A673 (cell line): ENCODE results near the gene SPRY1. TPM values are rescaled to one million over a fixed set of nuclear protein-coding genes. Genes with fewer than 3 reads are reported as not detected.

Experiments used
- BruUV-seq: library from RNA; stranded (reverse); fragments of 400-500 nt; replicated peaks from 2 replicates; lab custom pipeline; 2021; lab: Mats Ljungman, UMichigan
- CTCF ChIA-PET: fragments of 300-600 bp; sonication (Branson Sonifier 250); formaldehyde crosslinking; loops from one replicate; lab custom pipeline; 2022; ENCODE audit warnings: antibody characterized with exemption; lab: Charles Lee
- POLR2A ChIA-PET: fragments of 300-600 bp; sonication (Branson Sonifier 250); formaldehyde crosslinking; loops from one replicate; lab custom pipeline; 2022; ENCODE audit warnings: antibody characterized with exemption; ENCODE audit not compliant: low non-redundant PET; lab: Charles Lee
- DNase-seq: peaks from one replicate; pipeline ENCODE4 v3.0.0-alpha.2; 2015; ENCODE audit warnings: low spot score
- H3K27ac ChIP-seq: fragments of 200-600 bp; sonication (generic); 2 replicates; pipeline ENCODE4 v1.5.1; 2016; ENCODE audit warnings: mixed run types, low read depth, mild to moderate bottlenecking, mixed read lengths, antibody characterized with exemption, low read length; ENCODE audit not compliant: poor library complexity, severe bottlenecking
- H3K27me3 ChIP-seq: fragments of 200-600 bp; sonication (generic); replicated peaks from 2 replicates; pipeline ENCODE4 v1.6.1; 2017; ENCODE audit warnings: mixed run types, low read depth, mild to moderate bottlenecking, mixed read lengths, antibody characterized with exemption, low read length; ENCODE audit not compliant: insufficient read depth, poor library complexity
- H3K36me3 ChIP-seq: fragments of 200-600 bp; sonication (generic); 2 replicates; pipeline ENCODE4 v1.6.1; 2016; ENCODE audit warnings: mixed run types, mild to moderate bottlenecking, mixed read lengths, antibody characterized with exemption, low read length; ENCODE audit not compliant: insufficient read depth, poor library complexity, severe bottlenecking
- H3K4me1 ChIP-seq: fragments of 200-600 bp; sonication (generic); 2 replicates; pipeline ENCODE4 v1.6.1; 2017; ENCODE audit warnings: mixed run types, mild to moderate bottlenecking, mixed read lengths, antibody characterized with exemption, low read length; ENCODE audit not compliant: insufficient read depth, poor library complexity, severe bottlenecking
- H3K4me3 ChIP-seq: fragments of 200-600 bp; sonication (generic); 2 replicates; pipeline ENCODE4 v1.5.1; 2016; ENCODE audit warnings: low read depth, mixed run types, mild to moderate bottlenecking, mixed read lengths, low read length; ENCODE audit not compliant: poor library complexity, severe bottlenecking
- H3K9me3 ChIP-seq: fragments of 200-600 bp; sonication (generic); 2 replicates; pipeline ENCODE4 v1.6.1; 2016; ENCODE audit warnings: mixed run types, low read depth, mild to moderate bottlenecking, mixed read lengths, antibody characterized with exemption, low read length; ENCODE audit not compliant: poor library complexity, severe bottlenecking
- EZH2 ChIP-seq: fragments of 200-600 bp; sonication (generic); IDR thresholded peaks from 2 replicates; pipeline ENCODE4 v1.6.1; 2017; ENCODE audit warnings: borderline replicate concordance, low read depth, mild to moderate bottlenecking, mixed read lengths, antibody characterized with exemption, low read length; ENCODE audit not compliant: poor library complexity, severe bottlenecking
- intact Hi-C: fragments of 100-400 bp; cut with micrococcal nuclease; formaldehyde crosslinking; loops from one replicate; pipeline ENCODE4 v1.10.0; 2022; ENCODE audit not compliant: unreplicated experiment
- total RNA-seq: library from RNA; stranded (reverse); gene quantifications from 2 replicates; pipeline ENCODE4 v1.2.3, GENCODE V29; 2021
- TF ChIP-seq, protein P1 (sequence below): fragments of 300-800, 200-600 bp; sonication (generic); conservative IDR thresholded peaks from 2 replicates; pipeline ENCODE4 v1.5.1; 2017; ENCODE audit warnings: low read depth, mild to moderate bottlenecking, antibody characterized with exemption, low read length, moderate library complexity, mixed read lengths

Gene SPRY1
- total RNA-seq, 1 experiment from 2014 or later: 6.0 TPM

DNA sequence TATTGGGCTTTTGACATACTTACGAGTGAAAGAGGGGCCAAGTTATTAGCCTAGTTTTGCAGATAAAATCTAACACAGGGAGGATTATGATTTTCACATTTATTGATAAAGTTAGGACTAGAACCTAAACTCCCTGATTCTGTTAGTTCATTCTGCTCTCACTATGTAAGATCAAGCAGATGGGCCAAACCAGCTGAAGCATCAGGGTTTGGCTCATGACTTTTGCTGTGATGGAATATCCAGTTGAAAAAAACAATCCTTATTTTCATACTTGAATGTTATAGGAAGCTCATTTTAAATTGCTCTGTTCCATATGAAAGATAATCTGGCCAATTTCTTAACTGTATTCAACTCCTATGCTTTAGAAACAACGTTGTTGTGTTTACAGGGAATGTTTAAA, 21.2 kb downstream of the SPRY1 start:
- POLR2A ChIA-PET: no interaction called here
- Histone ChIP-seq H3K4me3 (no peak overlapping the region), H3K36me3 (no peaks in the 10 kb centered on the region), H3K9me3 (no peaks in the 10 kb centered on the region), H3K27me3 (no peaks in the 10 kb centered on the region), H3K27ac (peak overlapping the region; percentile 19), H3K4me1 (peaks cover 38% of the 10 kb centered on the region)
- DNase-seq: no peak
- CTCF ChIA-PET: no interaction called here
- BruUV-seq: no TSS peak
- no peak for TF ChIP-seq EZH2
- TF ChIP-seq, protein P1, sequence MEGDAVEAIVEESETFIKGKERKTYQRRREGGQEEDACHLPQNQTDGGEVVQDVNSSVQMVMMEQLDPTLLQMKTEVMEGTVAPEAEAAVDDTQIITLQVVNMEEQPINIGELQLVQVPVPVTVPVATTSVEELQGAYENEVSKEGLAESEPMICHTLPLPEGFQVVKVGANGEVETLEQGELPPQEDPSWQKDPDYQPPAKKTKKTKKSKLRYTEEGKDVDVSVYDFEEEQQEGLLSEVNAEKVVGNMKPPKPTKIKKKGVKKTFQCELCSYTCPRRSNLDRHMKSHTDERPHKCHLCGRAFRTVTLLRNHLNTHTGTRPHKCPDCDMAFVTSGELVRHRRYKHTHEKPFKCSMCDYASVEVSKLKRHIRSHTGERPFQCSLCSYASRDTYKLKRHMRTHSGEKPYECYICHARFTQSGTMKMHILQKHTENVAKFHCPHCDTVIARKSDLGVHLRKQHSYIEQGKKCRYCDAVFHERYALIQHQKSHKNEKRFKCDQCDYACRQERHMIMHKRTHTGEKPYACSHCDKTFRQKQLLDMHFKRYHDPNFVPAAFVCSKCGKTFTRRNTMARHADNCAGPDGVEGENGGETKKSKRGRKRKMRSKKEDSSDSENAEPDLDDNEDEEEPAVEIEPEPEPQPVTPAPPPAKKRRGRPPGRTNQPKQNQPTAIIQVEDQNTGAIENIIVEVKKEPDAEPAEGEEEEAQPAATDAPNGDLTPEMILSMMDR: no peak
- intact Hi-C loops: no loop called here

DNA sequence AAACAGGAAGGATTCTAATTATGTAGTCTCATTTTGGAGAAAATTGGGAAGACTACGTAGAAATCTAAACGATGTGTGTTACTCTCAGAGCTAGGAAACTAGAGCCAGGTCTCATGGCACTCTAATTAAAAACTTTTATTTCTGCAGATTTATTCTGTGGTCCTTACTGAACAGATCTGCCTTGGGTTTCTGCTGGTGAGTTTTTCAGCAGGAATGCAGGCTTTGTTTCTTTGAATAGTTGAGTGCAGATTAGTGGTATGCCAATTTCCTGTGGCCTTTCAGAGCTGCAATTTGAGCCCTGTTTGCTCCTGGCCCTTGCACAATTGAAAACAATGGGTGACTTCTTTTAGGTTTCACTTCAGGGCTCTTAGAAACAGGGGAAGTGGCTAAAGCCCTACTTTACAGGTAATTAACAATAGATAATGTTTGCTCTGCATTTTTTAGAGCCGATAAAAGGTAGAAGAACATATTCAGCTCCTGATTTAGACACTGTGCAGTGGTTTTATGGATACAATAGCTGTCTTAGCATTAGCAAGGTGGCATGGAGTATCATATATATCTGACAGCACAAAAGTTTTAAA, 21.8 kb downstream of the SPRY1 start:
- no peak for TF ChIP-seq EZH2
- TF ChIP-seq, protein P1: no peak
- no peaks in the 10 kb centered on the region for H3K9me3 ChIP-seq
- peak overlapping the region; percentile 66 for H3K27ac ChIP-seq
- ChIA-PET CTCF (no interaction called here), POLR2A (interaction anchor here (0.7 kb wide), 1 partner anchor 11 kb away, joined by 3 read pairs; no protein-coding TSS in a partner anchor)
- peaks cover 38% of the 10 kb centered on the region for H3K4me1 ChIP-seq
- no peaks in the 10 kb centered on the region for H3K27me3 ChIP-seq
- peak; percentile 96 for DNase-seq
- BruUV-seq: no TSS peak
- intact Hi-C loops: no loop called here
- peak overlapping the region; percentile 22 for H3K4me3 ChIP-seq
- H3K36me3 ChIP-seq: no peaks in the 10 kb centered on the region

DNA sequence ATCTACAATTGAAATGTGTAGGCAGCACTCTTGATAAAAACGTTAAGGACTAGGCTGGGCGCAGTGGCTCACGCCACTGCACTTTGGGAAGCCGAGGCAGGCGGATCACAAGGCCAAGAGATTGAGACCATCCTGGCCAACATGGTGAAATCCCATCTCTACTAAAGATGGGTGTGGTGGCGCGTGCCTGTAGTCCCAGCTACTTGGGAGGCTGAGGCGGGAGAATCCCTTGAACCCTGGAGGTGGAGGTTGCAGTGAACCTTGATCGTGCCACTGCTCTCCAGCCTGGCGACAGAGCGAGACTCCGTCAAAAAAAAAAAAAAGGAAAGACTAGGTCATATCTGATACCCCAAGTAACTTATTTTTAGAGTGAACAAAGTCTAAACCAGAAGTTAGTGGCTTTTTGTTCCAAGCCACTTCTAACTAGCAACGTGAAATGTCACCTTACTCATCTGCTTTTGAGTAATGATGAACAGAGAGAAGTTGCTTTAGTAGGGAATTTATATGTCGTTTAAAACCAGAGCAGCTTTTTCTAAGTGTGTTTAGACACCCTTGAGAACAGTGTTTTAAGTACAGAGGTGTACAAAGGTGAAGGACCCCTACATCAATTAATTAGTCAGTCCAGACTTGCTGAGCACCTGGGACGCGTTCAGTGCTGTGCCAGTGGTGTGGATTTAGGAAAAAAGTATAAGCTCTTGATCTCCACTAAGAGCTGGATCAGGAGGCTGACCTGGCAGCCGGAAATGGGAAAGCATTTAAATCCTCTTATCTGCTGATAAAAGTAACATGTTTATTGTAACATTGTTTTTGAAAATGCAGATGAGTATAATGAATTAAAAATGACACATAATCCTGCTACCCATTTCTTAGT, 23.5 kb downstream of the SPRY1 start:
- Histone ChIP-seq H3K27me3 (no peaks in the 10 kb centered on the region), H3K4me3 (no peak overlapping the region), H3K36me3 (no peaks in the 10 kb centered on the region), H3K9me3 (no peaks in the 10 kb centered on the region), H3K27ac (no peak overlapping the region), H3K4me1 (peaks cover 38% of the 10 kb centered on the region)
- DNase-seq: no peak
- TF ChIP-seq, protein P1: no peak
- TF ChIP-seq EZH2: no peak
- no TSS peak for BruUV-seq
- intact Hi-C loops: no loop called here
- ChIA-PET CTCF (no interaction called here), POLR2A (no interaction called here)
